ENCODE measurements around the gene CD72. TPM values are rescaled to one million over a fixed set of nuclear protein-coding genes. Genes with fewer than 3 reads are reported as not detected.

CD72 gene
- total RNA-seq, 4 donors from 2014 or later: 1.1 to 37.6 (median 3.9) TPM

DNA sequence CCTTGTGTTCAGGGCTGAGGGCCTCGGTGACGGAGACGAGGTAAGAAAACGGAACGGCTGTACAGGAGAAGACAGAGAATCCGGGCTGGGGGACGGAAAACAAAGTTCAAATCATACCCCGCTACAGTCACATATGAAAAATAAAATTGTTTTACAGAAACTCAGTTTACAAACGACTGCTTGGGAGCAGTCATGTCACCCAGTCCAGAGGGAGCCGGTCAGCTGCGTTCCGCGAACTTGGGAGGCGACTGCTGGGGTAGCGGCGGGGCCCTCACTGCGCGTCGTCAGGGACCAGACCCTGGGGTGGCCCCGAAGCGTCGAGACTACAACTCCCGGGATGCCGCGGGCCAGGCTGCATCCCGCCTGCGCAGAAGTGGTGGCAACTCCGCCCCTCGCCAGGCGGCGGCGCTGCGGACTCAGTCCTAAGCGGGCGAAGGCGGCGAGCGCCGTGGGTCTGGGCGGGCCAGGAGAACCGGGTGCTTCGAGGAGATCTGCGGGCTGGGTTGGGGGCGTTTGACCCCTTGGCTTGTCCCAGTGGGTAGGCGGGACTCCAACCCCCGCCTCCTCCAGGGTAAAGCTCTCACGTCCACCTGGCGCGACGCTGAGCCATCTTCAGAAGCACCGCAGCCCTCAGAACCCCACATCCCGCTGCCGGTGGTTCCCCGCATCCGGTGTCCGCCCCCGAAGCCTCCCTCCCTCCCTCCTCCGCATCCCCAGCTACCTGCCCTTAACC, 28.5 kb upstream of the CD72 start:
- TF ChIP-seq, protein P1, sequence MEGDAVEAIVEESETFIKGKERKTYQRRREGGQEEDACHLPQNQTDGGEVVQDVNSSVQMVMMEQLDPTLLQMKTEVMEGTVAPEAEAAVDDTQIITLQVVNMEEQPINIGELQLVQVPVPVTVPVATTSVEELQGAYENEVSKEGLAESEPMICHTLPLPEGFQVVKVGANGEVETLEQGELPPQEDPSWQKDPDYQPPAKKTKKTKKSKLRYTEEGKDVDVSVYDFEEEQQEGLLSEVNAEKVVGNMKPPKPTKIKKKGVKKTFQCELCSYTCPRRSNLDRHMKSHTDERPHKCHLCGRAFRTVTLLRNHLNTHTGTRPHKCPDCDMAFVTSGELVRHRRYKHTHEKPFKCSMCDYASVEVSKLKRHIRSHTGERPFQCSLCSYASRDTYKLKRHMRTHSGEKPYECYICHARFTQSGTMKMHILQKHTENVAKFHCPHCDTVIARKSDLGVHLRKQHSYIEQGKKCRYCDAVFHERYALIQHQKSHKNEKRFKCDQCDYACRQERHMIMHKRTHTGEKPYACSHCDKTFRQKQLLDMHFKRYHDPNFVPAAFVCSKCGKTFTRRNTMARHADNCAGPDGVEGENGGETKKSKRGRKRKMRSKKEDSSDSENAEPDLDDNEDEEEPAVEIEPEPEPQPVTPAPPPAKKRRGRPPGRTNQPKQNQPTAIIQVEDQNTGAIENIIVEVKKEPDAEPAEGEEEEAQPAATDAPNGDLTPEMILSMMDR (IDR thresholded peaks at IDR 0.05; ENCODE audit: low read depth): no peak

DNA sequence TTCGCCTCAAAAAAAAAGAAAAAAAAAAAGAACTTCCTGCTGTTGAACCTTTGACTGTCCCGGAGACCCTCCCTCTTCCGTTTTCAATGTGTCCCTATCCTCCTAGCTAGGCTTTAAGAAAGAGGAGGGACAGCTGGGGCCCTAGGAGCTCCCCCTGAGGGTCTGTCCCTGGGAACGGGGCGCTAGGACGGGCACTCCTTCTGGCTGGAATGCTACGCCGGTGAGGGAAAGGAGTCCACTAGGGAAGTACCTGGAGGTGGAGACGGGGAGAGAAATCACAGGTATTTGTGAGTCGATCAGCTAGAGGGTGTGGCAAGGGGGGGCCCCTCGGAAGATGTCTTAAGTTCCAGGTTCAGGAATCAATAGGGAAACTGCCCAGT, 27.9 kb upstream of the CD72 start:
- TF ChIP-seq, protein P1 (IDR thresholded peaks at IDR 0.05; ENCODE audit: low read depth): no peak

DNA sequence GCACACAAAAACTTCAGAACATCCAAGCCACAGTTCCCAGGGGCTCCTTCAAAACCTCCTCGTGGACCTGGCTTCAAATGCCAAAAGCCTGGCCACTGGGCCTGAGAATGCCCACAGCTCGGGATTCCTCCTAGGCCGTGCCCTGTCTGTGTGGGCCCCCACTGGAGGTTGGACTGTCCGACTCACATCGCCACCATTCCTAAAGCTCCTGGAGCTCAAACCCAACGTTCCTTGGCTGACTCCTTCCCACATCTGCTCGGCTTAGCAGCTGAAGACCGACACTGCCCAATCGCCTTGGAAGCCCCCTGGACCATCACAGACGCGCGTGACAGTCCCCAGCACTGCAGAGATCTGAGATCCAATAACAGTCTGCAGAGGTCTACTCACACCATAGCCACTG, 24.8 kb upstream of the CD72 start:
- TF ChIP-seq, protein P1 (IDR thresholded peaks at IDR 0.05; ENCODE audit: low read depth): no peak

DNA sequence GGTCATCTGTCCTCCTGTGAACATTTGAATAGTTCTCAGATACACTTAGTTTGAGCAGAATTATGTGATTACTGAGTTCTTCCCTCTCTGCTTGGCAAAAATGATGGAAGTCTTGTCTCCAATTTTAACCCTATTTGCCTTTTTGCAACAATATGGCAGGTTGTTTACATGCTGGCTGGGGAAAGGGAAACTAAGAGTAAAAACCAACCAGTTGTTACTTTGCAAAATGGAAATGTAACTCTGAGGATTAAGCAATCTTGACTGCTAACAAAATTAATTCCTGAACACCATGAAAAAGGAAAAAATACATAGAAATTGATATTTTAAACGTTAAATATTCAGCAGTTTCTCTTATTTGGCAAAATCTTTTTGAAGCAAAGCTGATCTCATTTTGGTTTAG, 21.4 kb upstream of the CD72 start:
- TF ChIP-seq, protein P1 (IDR thresholded peaks at IDR 0.05; ENCODE audit: low read depth): no peak

DNA sequence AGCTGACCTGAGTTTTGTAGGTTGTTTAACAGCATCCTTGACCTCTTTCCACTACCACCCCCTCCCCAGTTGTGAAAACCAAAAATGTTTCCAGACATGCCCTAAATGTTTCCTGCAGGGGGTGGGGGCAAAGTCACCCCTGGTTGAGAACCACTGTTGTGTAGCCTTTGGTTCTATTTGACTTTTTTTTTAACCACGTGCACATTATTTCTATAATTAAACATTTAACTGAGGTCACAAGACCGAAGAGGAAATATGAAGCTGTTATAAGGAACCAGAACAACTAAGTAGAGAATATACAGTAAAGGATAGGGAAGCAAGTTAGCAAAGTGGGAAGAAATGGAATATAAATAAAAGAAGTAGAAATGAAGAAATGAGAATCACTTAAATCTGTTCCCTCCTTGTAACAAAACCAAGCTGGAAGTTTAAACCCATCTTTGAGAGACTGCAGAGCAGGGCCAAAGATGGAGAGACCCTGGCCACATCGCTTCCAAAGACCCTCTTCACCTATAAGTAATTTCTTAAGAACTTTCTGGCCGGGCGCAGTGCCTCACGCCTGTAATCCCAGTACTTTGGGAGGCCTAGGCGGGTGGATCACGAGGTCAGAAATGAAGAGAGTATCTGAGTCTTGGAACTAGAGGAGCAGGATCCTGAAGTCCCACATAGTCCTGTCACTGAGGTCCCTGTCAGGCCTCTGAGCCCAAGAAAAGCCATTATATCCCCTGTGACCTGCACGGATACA, 18.1 kb upstream of the CD72 start:
- TF ChIP-seq, protein P1 (IDR thresholded peaks at IDR 0.05; ENCODE audit: low read depth): no peak

DNA sequence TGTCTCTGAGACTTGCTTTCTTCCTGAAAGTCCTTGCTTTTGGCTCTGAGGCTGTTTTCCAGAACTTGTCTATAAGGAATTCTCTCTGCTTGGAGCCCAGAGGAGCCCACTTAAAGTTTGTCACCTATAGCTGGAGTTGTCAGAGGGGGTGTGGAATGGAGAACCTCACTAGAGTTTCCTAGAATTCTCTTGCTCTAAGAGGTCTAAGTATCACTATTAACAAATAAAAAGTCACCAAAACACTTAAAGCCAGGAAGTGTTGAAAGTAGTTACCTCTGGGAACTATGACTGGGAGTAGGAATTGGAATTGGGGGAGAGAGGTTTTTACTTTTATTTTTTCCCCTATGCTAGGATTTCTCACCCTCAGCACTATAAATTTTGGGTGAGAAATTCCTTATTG, 17.5 kb upstream of the CD72 start:
- TF ChIP-seq, protein P1 (IDR thresholded peaks at IDR 0.05; ENCODE audit: low read depth): no peak

DNA sequence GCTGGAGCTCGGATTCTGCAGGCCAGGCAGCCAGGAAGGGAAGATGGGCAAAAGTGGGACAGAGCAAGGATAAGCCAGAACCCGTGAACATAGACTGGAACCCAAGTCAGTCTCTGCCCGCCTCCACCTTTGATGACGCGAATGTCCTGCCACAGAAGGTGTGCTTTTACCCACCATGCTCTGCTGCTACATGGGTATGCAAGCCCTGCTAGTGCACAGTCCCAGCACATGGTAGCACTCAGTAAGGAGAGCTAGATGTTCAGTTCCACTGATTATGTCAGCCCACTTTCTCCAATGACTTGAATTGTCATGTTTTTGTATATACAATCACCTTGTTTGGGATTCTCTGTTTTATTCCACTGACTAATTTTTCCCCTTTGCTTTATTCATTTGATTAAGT, 11.4 kb upstream of the CD72 start:
- TF ChIP-seq, protein P1 (IDR thresholded peaks at IDR 0.05; ENCODE audit: low read depth): no peak
